ENCODE data around the gene PTPRK. TPM values are rescaled to one million over a fixed set of nuclear protein-coding genes. Genes with fewer than 3 reads are reported as not detected.
A peak's percentile ranks its signal among the peaks of the same experiment; 100 is the strongest.

Gene PTPRK
- total RNA-seq, 2 donors from 2014 or later, result 113 to 121 TPM

- no peak for ATAC-seq
- DNase-seq, result no peak
- intact Hi-C loops (cut with DNase I, micrococcal nuclease), result no loop called here
Observed at GRCh38 chr6:128155826-128156225, 364.6 kb downstream of the PTPRK start.

GRCh38 chr6:128152551-128152950 is 367.8 kb downstream of the PTPRK start:
- ATAC-seq (no peak), DNase-seq (no peak)
- intact Hi-C loops (cut with DNase I, micrococcal nuclease), result no loop called here

- DNase-seq (no peak), ATAC-seq (no peak)
- intact Hi-C loops (cut with DNase I, micrococcal nuclease), result no loop called here
Observed at GRCh38 chr6:128150376-128150775, 370.0 kb downstream of the PTPRK start.

GRCh38 chr6:128149796-128150195 is 370.6 kb downstream of the PTPRK start:
- ATAC-seq, result no peak
- no peak for DNase-seq
- intact Hi-C loops (cut with DNase I, micrococcal nuclease), result no loop called here

- intact Hi-C loops (cut with DNase I, micrococcal nuclease), result no loop called here
- DNase-seq, result no peak
- no peak for ATAC-seq
Observed at GRCh38 chr6:128144320-128144719, 376.1 kb downstream of the PTPRK start.

- intact Hi-C loops (cut with DNase I, micrococcal nuclease), result no loop called here
- ATAC-seq, result no peak
- DNase-seq, result no peak
Observed at GRCh38 chr6:128141932-128142331, 378.5 kb downstream of the PTPRK start.

GRCh38 chr6:128139519-128139918 is 380.9 kb downstream of the PTPRK start:
- DNase-seq, result no peak

GRCh38 chr6:128138694-128139093 is 381.7 kb downstream of the PTPRK start:
- DNase-seq (no peak), ATAC-seq (no peak)
- intact Hi-C loops (cut with DNase I, micrococcal nuclease), result no loop called here

More at GRCh38 chr6:128139519-128139918, 380.9 kb downstream of the PTPRK start:
- intact Hi-C loops (cut with DNase I, micrococcal nuclease), result no loop called here
- peak; percentile 64 for ATAC-seq

- DNase-seq (no peak), ATAC-seq (peak; percentile 15)
- intact Hi-C loops (cut with DNase I, micrococcal nuclease), result no loop called here
Observed at GRCh38 chr6:128135325-128135724, 385.1 kb downstream of the PTPRK start.

- DNase-seq (no peak), ATAC-seq (no peak)
- intact Hi-C loops (cut with DNase I, micrococcal nuclease), result no loop called here
Observed at GRCh38 chr6:128131566-128131965, 388.8 kb downstream of the PTPRK start.

- DNase-seq (no peak), ATAC-seq (no peak)
- intact Hi-C loops (cut with DNase I, micrococcal nuclease), result no loop called here
Observed at GRCh38 chr6:128131036-128131435, 389.4 kb downstream of the PTPRK start.

- intact Hi-C loops (cut with DNase I, micrococcal nuclease), result no loop called here
- DNase-seq (no peak), ATAC-seq (no peak)
Observed at GRCh38 chr6:128129679-128130078, 390.7 kb downstream of the PTPRK start.

GRCh38 chr6:128127650-128128049 is 392.7 kb downstream of the PTPRK start:
- DNase-seq (no peak), ATAC-seq (no peak)
- intact Hi-C loops (cut with DNase I, micrococcal nuclease), result no loop called here

- peak; percentile 81 for ATAC-seq
- no peak for DNase-seq
- intact Hi-C loops (cut with DNase I, micrococcal nuclease), result no loop called here
Observed at GRCh38 chr6:128124713-128125112, 395.7 kb downstream of the PTPRK start.

GRCh38 chr6:128121610-128122009 is 398.8 kb downstream of the PTPRK start:
- intact Hi-C loops (cut with DNase I, micrococcal nuclease), result no loop called here
- no peak for DNase-seq
- peak; percentile 34 for ATAC-seq

- ATAC-seq (no peak), DNase-seq (no peak)
- intact Hi-C loops (cut with DNase I, micrococcal nuclease), result no loop called here
Observed at GRCh38 chr6:128121190-128121589, 399.2 kb downstream of the PTPRK start.

- DNase-seq (no peak), ATAC-seq (no peak)
- intact Hi-C loops (cut with DNase I, micrococcal nuclease), result no loop called here
Observed at GRCh38 chr6:128118401-128118800, 402.0 kb downstream of the PTPRK start.

- ATAC-seq, result no peak
- intact Hi-C loops (cut with DNase I, micrococcal nuclease), result no loop called here
- DNase-seq, result no peak
Observed at GRCh38 chr6:128117916-128118315, 402.5 kb downstream of the PTPRK start.

GRCh38 chr6:128114164-128114563 is 406.2 kb downstream of the PTPRK start:
- intact Hi-C loops (cut with DNase I, micrococcal nuclease), result no loop called here
- ATAC-seq (peak; percentile 27), DNase-seq (no peak)

- DNase-seq, result no peak
- peak; percentile 80 for ATAC-seq
- intact Hi-C loops (cut with DNase I, micrococcal nuclease), result no loop called here
Observed at GRCh38 chr6:128112494-128112893, 407.9 kb downstream of the PTPRK start.

- DNase-seq, result no peak
- intact Hi-C loops (cut with DNase I, micrococcal nuclease), result no loop called here
Observed at GRCh38 chr6:128111096-128111495, 409.3 kb downstream of the PTPRK start.

GRCh38 chr6:128107682-128108081 is 412.7 kb downstream of the PTPRK start:
- ATAC-seq (no peak), DNase-seq (no peak)
- intact Hi-C loops (cut with DNase I, micrococcal nuclease), result no loop called here

More at GRCh38 chr6:128111096-128111495, 409.3 kb downstream of the PTPRK start:
- no peak for ATAC-seq

Measured in left colon (tissue), 2 donors.